Stimulated activated naive CD8-positive, alpha-beta T cell treated with anti-CD3 and anti-CD28 coated beads, Interleukin-15, Interleukin-2, amounts not matched to agents 100 ng/mL and 50 ng/mL, for 24 hours (primary cell): ENCODE measurements around the gene AKAP12.

Experiments
- H3K27ac Mint-ChIP-seq: one replicate; pipeline ENCODE4 v1.8.0; 2021; ENCODE audit warnings: mild to moderate bottlenecking, mixed read lengths
- H3K27me3 Mint-ChIP-seq: one replicate; pipeline ENCODE4 v1.8.0; 2021; ENCODE audit warnings: mixed read lengths
- H3K36me3 Mint-ChIP-seq: one replicate; pipeline ENCODE4 v1.8.0; 2021; ENCODE audit warnings: low read depth, mixed read lengths
- H3K4me1 Mint-ChIP-seq: one replicate; pipeline ENCODE4 v1.8.0; 2021; ENCODE audit warnings: low read depth, mixed read lengths
- H3K4me3 Mint-ChIP-seq: one replicate; pipeline ENCODE4 v1.8.0; 2021; ENCODE audit warnings: mild to moderate bottlenecking, mixed read lengths
- H3K9me3 Mint-ChIP-seq: one replicate; pipeline ENCODE4 v1.8.0; 2021; ENCODE audit warnings: mixed read lengths

The AKAP12 gene

DNA sequence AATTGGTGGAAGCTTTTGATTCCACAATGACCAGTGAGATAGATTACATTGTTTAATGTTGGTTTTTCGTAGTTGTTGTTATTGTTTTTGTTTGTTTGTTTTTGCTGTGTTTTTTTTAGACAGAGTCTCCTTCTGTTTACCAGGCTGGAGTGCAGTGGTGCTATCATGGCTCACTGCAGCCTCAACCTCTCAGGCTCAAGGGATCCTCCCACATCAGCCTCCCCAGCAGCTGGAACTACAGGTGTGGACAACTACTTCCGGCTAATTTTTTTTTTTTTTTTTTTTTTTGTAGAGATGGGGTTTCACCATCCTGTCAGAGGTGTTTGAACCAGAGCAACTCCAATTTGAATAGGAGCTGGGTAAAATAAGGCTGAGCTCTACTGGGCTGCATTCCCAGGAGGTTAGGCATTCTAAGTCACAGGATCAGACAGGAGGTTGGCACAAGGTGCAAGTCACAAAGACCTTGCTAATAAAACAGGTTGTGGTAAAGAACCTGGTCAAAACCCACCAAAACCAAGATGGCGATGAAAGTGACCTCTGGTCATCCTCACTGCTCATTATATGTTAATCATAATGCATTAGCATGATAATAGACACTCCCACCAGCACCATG, 10.9 kb upstream of the AKAP12 start:
- H3K4me3 Mint-ChIP-seq = no peak overlapping the region
- H3K4me1 Mint-ChIP-seq = peaks cover 7% of the 10 kb centered on the region
- no peaks in the 10 kb centered on the region for H3K27me3 Mint-ChIP-seq
- no peaks in the 10 kb centered on the region for H3K36me3 Mint-ChIP-seq
- H3K9me3 Mint-ChIP-seq = no peaks in the 10 kb centered on the region
- no peak overlapping the region for H3K27ac Mint-ChIP-seq

GRCh38 chr6:151229401-151230276, 10.1 kb upstream of the AKAP12 start:
- no peak overlapping the region for H3K27ac Mint-ChIP-seq
- no peaks in the 10 kb centered on the region for H3K27me3 Mint-ChIP-seq
- H3K36me3 Mint-ChIP-seq = no peaks in the 10 kb centered on the region
- no peak overlapping the region for H3K4me3 Mint-ChIP-seq
- no peaks in the 10 kb centered on the region for H3K9me3 Mint-ChIP-seq
- peaks cover 7% of the 10 kb centered on the region for H3K4me1 Mint-ChIP-seq

DNA sequence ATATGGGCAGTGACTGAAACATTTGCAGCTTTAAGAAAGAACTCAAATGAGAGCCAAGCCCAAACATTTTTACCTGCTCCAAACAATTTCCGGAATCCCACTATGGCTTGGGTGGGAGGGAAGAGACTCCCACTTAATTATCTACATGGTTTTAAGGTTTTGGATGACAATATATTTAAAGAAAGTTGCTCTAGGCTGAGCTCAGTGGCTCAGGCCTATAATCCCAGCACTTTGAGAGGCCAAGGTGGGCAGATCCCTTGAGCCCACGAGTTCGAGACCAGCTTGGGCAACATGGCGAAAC, 9.5 kb upstream of the AKAP12 start:
- Mint-ChIP-seq H3K4me3 (no peak overlapping the region), H3K27ac (no peak overlapping the region), H3K4me1 (peaks cover 7% of the 10 kb centered on the region), H3K27me3 (no peaks in the 10 kb centered on the region), H3K36me3 (no peaks in the 10 kb centered on the region), H3K9me3 (no peaks in the 10 kb centered on the region)

GRCh38 chr6:151232899-151233298, 6.9 kb upstream of the AKAP12 start:
- peaks cover 12% of the 10 kb centered on the region for H3K27me3 Mint-ChIP-seq
- H3K36me3 Mint-ChIP-seq = no peaks in the 10 kb centered on the region
- no peak overlapping the region for H3K4me3 Mint-ChIP-seq
- peaks cover 7% of the 10 kb centered on the region for H3K4me1 Mint-ChIP-seq
- no peak overlapping the region for H3K27ac Mint-ChIP-seq
- H3K9me3 Mint-ChIP-seq = no peaks in the 10 kb centered on the region

GRCh38 chr6:151233731-151234130, 6.0 kb upstream of the AKAP12 start:
- Mint-ChIP-seq H3K4me3 (no peak overlapping the region), H3K27ac (no peak overlapping the region), H3K4me1 (peaks cover 7% of the 10 kb centered on the region), H3K36me3 (no peaks in the 10 kb centered on the region), H3K27me3 (peaks cover 19% of the 10 kb centered on the region), H3K9me3 (no peaks in the 10 kb centered on the region)

DNA sequence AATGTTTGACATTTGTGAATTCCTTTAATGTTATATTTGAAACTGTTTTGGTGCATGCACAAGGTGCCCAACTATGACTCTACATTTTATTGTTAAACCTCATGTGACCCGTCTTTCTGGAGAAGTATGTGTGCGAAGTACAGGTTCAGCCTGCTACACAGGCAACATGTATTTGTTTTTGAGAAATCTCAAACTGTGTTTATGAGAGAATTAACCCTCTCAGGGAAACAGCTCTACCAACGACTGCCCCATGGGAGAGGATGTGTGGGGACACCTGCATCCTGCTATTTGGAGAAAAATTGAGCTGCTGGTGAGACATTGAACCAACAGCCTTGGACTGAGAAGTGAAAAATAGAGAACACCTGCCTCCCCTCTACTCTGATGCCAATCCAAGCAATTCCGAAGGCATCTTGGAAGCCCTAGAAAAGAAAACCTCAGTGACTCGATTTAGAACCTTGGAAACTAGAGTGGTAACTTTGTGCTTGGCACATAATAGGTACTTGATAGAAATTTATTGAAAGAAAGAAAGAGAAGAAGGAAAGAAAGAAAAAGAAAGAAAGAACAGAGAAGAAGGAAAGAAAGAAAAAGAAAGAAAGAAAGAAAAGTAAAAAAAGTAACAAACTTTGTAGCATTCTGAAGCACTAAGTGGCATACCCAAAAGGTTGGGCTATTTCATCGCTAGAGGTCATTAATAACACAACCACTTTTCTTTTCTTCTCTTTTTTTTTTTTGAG, 2.9 kb upstream of the AKAP12 start:
- H3K9me3 Mint-ChIP-seq = no peaks in the 10 kb centered on the region

DNA sequence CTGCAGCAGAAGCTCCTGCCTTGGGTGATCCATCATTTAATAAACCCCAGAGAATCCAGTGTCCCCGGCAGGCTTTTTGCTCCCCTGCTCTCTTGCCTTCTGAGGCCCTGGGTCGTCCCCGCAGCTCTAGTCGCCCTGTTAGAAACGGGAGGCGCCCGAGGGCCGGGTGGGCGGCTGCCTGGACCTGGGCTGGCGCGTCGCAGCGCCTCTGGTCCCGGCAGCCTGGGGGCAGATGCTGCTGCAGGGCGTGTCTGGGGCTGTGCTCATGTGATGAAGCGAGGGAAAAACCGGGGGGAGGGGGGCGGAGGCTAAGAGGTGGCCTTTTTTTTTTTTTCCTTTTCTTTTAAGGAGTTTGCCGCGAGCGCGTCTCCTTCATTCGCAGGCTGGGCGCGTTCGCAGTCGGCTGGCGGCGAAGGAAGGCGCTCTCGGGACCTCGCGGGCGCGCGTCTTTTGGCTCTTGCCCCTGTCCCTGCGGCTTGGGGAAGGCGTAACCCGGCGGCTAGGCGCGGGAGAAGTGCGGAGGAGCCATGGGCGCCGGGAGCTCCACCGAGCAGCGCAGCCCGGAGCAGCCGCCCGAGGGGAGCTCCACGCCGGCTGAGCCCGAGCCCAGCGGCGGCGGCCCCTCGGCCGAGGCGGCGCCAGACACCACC, 394 bp downstream of the AKAP12 start:
- peak overlapping the region; percentile 83 for H3K4me3 Mint-ChIP-seq
- peaks cover 18% of the 10 kb centered on the region for H3K4me1 Mint-ChIP-seq
- H3K36me3 Mint-ChIP-seq = no peaks in the 10 kb centered on the region
- no peak overlapping the region for H3K27ac Mint-ChIP-seq
- H3K9me3 Mint-ChIP-seq = no peaks in the 10 kb centered on the region
- H3K27me3 Mint-ChIP-seq = peaks cover 67% of the 10 kb centered on the region

More for the DNA sequence above, 2.9 kb upstream of the AKAP12 start:
- Mint-ChIP-seq H3K27ac (no peak overlapping the region), H3K4me3 (no peak overlapping the region), H3K27me3 (peaks cover 40% of the 10 kb centered on the region), H3K36me3 (no peaks in the 10 kb centered on the region), H3K4me1 (peaks cover 16% of the 10 kb centered on the region)

DNA sequence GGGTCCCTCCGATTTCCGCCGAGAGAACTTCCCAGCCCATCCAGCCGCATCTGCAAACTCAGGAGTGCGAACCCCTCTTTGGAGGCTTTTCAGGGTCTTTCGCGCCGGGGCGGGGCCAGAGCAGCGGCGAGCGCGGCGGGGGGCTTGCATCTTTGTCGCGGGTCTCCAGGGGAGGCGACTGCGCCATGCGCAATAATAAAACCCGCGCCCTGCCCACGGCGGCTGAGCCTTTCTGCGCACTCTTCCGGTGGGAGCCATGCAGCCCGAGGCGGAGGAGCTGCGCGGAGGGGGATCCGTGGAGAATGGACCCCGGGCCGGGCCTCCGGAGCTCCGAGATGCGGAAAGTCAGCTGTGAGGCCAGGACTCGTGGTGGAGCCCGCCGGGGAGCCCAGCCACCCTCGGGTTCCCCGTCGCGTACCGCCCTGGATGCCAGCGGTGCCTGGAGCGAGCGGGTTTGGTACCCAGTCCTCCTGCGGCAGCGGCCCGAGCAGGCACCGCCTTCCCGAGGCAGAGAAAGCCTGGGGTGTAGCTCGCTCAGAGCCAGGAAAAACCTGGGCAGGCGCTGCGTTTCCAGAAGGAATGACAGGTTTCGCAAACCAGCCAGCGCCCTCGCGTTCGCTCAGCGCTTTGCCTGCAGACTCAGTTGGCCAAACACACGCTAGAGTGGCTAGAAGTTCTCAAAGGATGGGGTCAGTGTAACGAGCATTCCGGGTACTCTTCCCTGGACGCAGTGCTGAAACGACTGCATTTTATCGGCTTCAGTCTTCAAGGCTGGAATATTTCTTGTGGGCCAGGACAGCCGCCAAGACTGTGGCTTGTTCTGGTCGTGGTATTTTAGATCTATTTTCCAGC, 1.2 kb downstream of the AKAP12 start:
- no peaks in the 10 kb centered on the region for H3K9me3 Mint-ChIP-seq
- H3K4me3 Mint-ChIP-seq = peak overlapping the region; percentile 71
- peaks cover 18% of the 10 kb centered on the region for H3K4me1 Mint-ChIP-seq
- no peak overlapping the region for H3K27ac Mint-ChIP-seq
- no peaks in the 10 kb centered on the region for H3K36me3 Mint-ChIP-seq
- H3K27me3 Mint-ChIP-seq = peaks cover 67% of the 10 kb centered on the region

- Mint-ChIP-seq H3K9me3 (no peaks in the 10 kb centered on the region), H3K27me3 (peaks cover 64% of the 10 kb centered on the region), H3K36me3 (no peaks in the 10 kb centered on the region), H3K27ac (no peak overlapping the region), H3K4me3 (no peak overlapping the region), H3K4me1 (peaks cover 18% of the 10 kb centered on the region)
Observed at GRCh38 chr6:151241853-151242252, 2.1 kb downstream of the AKAP12 start.

- H3K9me3 Mint-ChIP-seq = no peaks in the 10 kb centered on the region
- H3K4me3 Mint-ChIP-seq = no peak overlapping the region
- no peak overlapping the region for H3K27ac Mint-ChIP-seq
Observed at GRCh38 chr6:151242420-151242861, 2.7 kb downstream of the AKAP12 start.

DNA sequence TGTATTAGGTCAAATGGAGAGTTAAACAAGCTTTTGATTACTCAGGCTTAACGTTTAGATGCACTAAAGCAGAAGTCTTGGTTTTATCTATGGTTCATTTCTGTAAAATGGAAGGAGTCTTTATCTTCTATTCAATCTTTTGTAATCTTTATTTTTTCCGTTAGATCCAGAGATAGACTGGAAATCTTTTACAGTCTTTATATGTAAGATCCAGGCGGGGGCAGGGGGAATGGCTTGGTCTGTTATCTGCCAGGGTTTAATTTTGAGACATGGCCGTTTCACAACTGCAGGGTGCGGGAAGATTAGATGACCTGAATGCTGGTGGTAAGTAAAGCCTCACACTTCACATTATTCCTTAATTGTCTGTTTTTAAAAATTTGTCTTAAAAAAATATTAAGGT, 3.7 kb downstream of the AKAP12 start:
- Mint-ChIP-seq H3K27me3 (peaks cover 62% of the 10 kb centered on the region), H3K4me1 (peaks cover 18% of the 10 kb centered on the region), H3K36me3 (no peaks in the 10 kb centered on the region), H3K4me3 (no peak overlapping the region), H3K27ac (no peak overlapping the region), H3K9me3 (no peaks in the 10 kb centered on the region)

More at GRCh38 chr6:151242420-151242861, 2.7 kb downstream of the AKAP12 start:
- H3K36me3 Mint-ChIP-seq = no peaks in the 10 kb centered on the region
- H3K27me3 Mint-ChIP-seq = peaks cover 60% of the 10 kb centered on the region
- peaks cover 18% of the 10 kb centered on the region for H3K4me1 Mint-ChIP-seq

DNA sequence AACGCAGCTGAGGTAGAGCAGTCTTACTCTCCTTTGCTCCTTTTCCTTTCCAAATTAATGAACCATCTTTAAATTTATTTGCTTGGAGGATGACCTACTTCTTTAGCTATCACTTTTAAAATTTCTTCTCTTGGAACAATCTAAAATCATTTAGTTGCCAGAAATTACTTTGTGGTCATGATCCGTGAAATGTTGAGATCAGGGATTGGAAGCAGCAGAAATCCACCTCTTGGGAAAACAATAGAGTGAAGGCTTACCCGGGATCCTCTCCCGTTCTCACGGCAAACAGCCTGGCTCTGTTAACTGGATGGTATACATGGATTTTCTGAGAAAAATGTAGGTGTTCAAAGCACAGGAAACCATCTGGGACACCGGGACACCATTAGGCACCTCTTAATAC, 7.7 kb downstream of the AKAP12 start:
- Mint-ChIP-seq H3K4me1 (no peaks in the 10 kb centered on the region), H3K36me3 (no peaks in the 10 kb centered on the region), H3K27ac (no peak overlapping the region), H3K9me3 (no peaks in the 10 kb centered on the region), H3K4me3 (no peak overlapping the region), H3K27me3 (peaks cover 39% of the 10 kb centered on the region)

DNA sequence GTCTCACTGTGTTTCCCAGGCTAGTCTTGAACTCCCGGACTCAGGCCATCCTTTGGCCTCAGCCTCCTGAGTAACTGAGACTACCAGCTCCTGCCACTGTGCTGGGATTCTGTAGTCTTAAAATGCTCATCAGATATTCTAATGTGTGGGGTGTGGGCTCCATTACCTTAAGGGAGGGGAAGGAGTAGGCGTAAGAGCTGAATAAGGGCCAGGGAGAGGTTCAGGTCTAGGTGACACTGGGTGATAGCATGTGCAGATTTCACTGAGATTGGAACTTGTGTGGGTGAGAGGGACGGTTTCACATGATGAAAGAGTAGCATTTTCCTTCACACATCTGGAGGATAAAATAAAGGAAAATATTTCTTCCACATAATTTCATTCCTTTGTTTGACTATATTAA, 8.5 kb downstream of the AKAP12 start:
- H3K4me1 Mint-ChIP-seq = no peaks in the 10 kb centered on the region
- H3K4me3 Mint-ChIP-seq = no peak overlapping the region
- H3K36me3 Mint-ChIP-seq = no peaks in the 10 kb centered on the region
- H3K27me3 Mint-ChIP-seq = peaks cover 34% of the 10 kb centered on the region
- H3K27ac Mint-ChIP-seq = no peak overlapping the region
- no peaks in the 10 kb centered on the region for H3K9me3 Mint-ChIP-seq

DNA sequence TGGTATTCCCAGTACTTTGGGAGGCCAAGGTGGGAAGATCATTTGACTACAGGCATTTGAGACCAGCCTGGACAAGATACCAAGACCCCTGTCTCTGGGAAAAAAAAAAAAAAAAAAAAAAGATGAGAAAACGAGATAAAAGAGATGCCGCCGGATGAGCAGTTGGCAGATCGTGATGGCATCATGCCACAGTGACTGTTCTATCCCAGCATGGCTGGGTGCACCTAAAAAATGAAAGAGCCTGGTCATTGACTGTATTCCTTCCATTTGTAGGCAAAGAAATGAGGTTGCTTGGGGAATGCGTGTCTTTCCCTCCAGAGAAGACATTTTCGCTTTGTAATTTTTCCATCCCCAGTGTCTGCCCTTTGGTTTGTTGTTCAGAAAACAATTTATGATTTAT, 12.9 kb downstream of the AKAP12 start:
- Mint-ChIP-seq H3K4me3 (no peak overlapping the region), H3K27me3 (peaks cover 16% of the 10 kb centered on the region), H3K9me3 (no peaks in the 10 kb centered on the region), H3K36me3 (no peaks in the 10 kb centered on the region), H3K27ac (no peak overlapping the region), H3K4me1 (no peaks in the 10 kb centered on the region)
